Esophagus muscularis mucosa (tissue), 4 donors: Measurements from ENCODE around the gene MMD. TPM values are rescaled to one million over a fixed set of nuclear protein-coding genes. Genes with fewer than 3 reads are reported as not detected.
"Not testable (repeated sequence)": the region's sequence is repeated elsewhere in the genome, so short reads cannot be mapped to it uniquely, and the experiment has no call there.

Source experiments
- DNase-seq: peaks from one replicate; pipeline ENCODE4 v3.0.0-alpha.2; 2017; ENCODE audit errors: extremely low spot score
- H3K27ac ChIP-seq, 4 donors: fragments of 200-600 bp; sonication (generic); replicated peaks in 1 of 4; 1 replicate in 3 of 4; 2 replicates in 1 of 4; pipeline ENCODE4 v1.5.1; 2016 to 2019; ENCODE audit warnings: mild to moderate bottlenecking in 1 of 4
- H3K27me3 ChIP-seq, 4 donors: fragments of 200-600 bp; sonication (generic); one replicate each; pipeline versions ENCODE4 v1.5.1 to v1.6.0; 2016 to 2019
- H3K36me3 ChIP-seq, 4 donors: fragments of 200-600 bp; sonication (generic); one replicate each; pipeline ENCODE4 v1.5.1; 2016 to 2019
- H3K4me1 ChIP-seq, 4 donors: fragments of 200-600 bp; sonication (generic); one replicate each; pipeline ENCODE4 v1.5.1; 2016 to 2019
- H3K4me3 ChIP-seq, 4 donors: fragments of 200-600 bp; sonication (generic); 1 replicate in 2 of 4; 2 replicates in 2 of 4; pipeline ENCODE4 v1.5.1; 2016 to 2019; ENCODE audit warnings: mild to moderate bottlenecking in 4 of 4, moderate library complexity in 1 of 4
- H3K9me3 ChIP-seq, 4 donors: fragments of 200-600 bp; sonication (generic); 1 replicate in 3 of 4; 2 replicates in 1 of 4; pipeline ENCODE4 v1.5.1; 2016 to 2019
- EP300 ChIP-seq: sonication (generic); formaldehyde crosslinking; IDR thresholded peaks from one replicate; pipeline ENCODE4 v1.6.1; 2017; ENCODE audit warnings: antibody characterized with exemption
- POLR2A ChIP-seq: fragments of 450-650 bp; IDR thresholded peaks from one replicate; pipeline ENCODE4 v1.6.1; 2017; ENCODE audit warnings: antibody characterized with exemption, moderate library complexity, mild to moderate bottlenecking, low read depth
- POLR2AphosphoS5 ChIP-seq, 2 donors: sonication (generic); formaldehyde crosslinking; IDR thresholded peaks; one replicate each; pipeline ENCODE4 v1.6.1; 2017; ENCODE audit warnings: antibody characterized with exemption in 2 of 2
- WGBS: methylation state at CpG from one replicate; pipeline ENCODE4 v1.1.5; 2018; 5-methylcytosine and 5-hydroxymethylcytosine counted together
- intact Hi-C: fragments of 100-400 bp; cut with DNase I; formaldehyde crosslinking; loops from one replicate; pipeline ENCODE4 v1.15.1; 2023
- total RNA-seq, 4 donors: library from RNA; depleted of rRNA; stranded (reverse); fragments of >200 nt; gene quantifications; one replicate each; pipeline versions ENCODE4 v1.1.0 to v1.2.1, GENCODE V29; 2016
- TF ChIP-seq, protein P1 (sequence below), 3 experiments: fragments of 200-600 bp in 2 of 3; fragments of 450-650 bp in 1 of 3; sonication (generic) in 2 of 3; IDR thresholded peaks; one replicate each; pipeline ENCODE4 v1.5.1; 2017 to 2019; ENCODE audit warnings: antibody characterized with exemption in 3 of 3, mild to moderate bottlenecking in 2 of 3, moderate library complexity in 1 of 3

Gene MMD
- total RNA-seq, 4 donors from 2014 or later = 28.5 to 43.9 (median 32.4) TPM

DNA sequence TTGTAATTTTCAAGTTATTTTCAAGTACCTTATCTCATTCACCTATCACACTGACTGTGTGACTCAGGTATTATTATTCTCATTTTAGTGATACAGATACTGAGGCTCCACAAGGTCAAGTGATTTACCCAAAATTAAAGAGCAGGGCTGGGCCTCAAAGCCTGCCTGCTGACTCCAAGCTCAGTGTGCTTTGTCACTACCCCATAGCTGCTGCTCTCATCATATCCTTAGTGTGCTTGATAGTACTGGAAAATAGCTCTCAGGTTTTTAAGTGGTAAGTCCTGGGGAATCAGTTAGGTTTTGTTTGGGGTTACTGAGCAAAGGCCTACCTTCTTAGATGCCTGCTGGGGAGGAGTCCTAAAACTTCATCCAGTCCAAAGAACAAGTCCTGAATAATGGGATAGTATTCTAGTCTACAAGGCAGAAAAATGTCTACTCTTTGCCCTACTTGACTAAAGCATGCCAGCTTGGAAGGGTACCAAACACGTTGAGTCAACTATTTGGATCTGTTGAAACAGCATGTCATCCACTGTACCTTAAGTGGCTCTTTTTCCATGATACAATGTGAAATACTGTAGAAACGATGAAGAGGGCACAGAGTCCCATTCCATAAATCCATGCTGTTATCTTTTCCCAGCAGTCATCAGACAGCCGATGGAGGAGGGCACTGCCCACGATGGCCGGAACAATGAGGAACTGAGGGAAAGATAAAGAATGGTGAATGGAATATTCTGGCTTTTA, 10.7 kb downstream of the MMD start:
- Histone ChIP-seq H3K36me3 (peaks cover 45 to 81% (median 71%) of the 10 kb centered on the region in 4 donors), H3K4me1 (peaks cover 8 to 21% (median 15%) of the 10 kb centered on the region in 4 donors), H3K9me3 (no peaks in the 10 kb centered on the region), H3K27me3 (no peaks in the 10 kb centered on the region), H3K27ac (peak overlapping the region; percentile 7 to 27 (median 19)), H3K4me3 (no peak overlapping the region)
- TF ChIP-seq POLR2AphosphoS5 (IDR thresholded peaks at IDR 0.05) (peak in 1 of 2 donors; percentile 55), EP300 (no peak)
- DNase-seq = no peak
- WGBS = 74% methylated on average over 5 of the region's 5 CpGs
- intact Hi-C loops = loop anchor here (5.0 to 10.0 kb wide), 2 partner anchors 46 to 146 kb away; partner anchors contain the start of gene HLF

DNA sequence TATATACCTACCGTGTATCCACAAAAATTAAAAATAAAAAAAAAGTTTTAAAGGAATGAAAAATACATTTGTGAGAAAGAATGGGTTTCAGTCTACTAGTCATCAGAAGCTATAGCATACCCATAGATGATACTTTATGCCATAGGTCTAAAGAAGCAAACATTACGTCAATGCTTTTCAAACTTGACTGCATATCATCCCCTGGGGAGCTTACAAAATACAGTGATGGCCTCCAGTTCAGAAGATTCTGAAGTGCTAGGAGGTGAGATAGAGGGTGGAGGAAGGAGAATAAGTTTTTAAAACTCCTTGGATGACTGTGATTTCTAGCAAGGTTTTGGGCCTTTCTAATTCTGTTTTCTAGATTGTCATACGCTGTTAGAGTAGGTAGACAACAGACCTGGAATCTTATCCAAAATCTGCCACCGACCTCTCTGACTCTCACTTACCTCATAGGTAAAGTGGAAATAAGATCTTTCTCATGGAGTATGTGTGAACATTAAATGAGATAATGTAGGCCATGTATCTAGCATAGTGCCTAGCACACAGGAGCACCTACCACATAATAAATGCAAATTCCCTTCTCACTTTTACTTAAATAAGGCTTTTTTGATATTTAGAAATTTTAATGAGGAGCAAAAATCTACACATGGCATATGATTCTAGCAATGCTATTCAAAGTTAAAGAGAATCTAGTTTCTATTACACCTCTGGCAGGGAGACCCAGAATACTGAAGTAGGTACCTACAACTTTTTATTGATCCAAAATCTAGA, 12.4 kb downstream of the MMD start:
- peaks cover 0 to 14% (median 7%) of the 10 kb centered on the region in 4 donors for H3K4me1 ChIP-seq
- TF ChIP-seq POLR2A = no peak
- no peak for TF ChIP-seq EP300
- TF ChIP-seq POLR2AphosphoS5 (IDR thresholded peaks at IDR 0.05) = no peak
- TF ChIP-seq, protein P1, sequence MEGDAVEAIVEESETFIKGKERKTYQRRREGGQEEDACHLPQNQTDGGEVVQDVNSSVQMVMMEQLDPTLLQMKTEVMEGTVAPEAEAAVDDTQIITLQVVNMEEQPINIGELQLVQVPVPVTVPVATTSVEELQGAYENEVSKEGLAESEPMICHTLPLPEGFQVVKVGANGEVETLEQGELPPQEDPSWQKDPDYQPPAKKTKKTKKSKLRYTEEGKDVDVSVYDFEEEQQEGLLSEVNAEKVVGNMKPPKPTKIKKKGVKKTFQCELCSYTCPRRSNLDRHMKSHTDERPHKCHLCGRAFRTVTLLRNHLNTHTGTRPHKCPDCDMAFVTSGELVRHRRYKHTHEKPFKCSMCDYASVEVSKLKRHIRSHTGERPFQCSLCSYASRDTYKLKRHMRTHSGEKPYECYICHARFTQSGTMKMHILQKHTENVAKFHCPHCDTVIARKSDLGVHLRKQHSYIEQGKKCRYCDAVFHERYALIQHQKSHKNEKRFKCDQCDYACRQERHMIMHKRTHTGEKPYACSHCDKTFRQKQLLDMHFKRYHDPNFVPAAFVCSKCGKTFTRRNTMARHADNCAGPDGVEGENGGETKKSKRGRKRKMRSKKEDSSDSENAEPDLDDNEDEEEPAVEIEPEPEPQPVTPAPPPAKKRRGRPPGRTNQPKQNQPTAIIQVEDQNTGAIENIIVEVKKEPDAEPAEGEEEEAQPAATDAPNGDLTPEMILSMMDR (IDR thresholded peaks at IDR 0.05) = no peak
- H3K27me3 ChIP-seq = no peaks in the 10 kb centered on the region
- H3K27ac ChIP-seq = no peak overlapping the region
- H3K9me3 ChIP-seq = no peaks in the 10 kb centered on the region
- peaks cover 56 to 92% (median 81%) of the 10 kb centered on the region in 4 donors for H3K36me3 ChIP-seq
- H3K4me3 ChIP-seq = no peak overlapping the region
- DNase-seq = no peak
- intact Hi-C loops = no loop called here
- 88% methylated on average over 4 of the region's 4 CpGs for WGBS

DNA sequence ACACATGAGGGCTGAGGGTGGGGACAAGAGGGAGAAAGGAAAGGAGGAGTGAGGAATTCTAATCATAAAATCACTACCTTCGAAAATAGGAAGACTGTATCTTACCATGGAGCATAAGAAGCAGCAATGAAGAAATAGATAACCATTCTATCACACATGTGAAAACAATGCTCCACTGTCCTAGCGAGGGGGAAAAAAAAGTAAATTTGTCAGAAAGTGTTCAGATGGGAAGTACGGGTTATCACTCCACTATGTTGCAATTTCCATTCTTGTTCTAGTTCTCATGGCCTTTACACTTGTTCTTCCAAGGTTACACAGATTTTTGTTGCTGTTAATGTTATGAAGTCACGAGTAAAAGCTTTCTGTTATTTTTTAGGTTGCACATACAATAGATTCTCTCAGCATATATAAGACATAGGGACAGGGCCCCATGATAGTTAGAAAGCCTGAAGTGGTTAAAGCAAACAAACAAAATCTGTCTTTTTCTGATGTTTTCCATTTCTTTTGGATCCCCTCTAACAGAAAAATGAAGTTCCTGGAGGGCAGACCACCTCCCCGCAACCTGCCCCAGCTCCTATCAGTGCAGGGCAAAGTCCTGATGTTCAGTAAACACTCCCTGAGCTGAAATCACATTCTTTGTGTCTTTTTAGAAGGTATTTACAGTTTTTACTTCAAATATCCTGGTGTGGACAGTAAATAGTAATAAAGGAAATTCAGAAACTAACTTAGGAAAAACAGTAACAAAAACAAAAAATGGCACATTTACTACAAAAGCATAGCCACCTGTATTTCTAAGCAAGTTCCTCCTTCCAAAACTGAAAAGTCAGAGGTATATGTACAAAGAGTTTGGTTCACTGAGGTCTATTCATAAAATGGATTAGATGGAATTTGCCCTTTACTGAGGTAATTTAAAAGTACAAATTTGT, 13.7 kb downstream of the MMD start:
- Histone ChIP-seq H3K36me3 (peaks cover 61 to 94% (median 81%) of the 10 kb centered on the region in 4 donors), H3K27ac (no peak overlapping the region), H3K9me3 (no peaks in the 10 kb centered on the region), H3K4me3 (no peak overlapping the region), H3K4me1 (peaks cover 0 to 17% (median 6%) of the 10 kb centered on the region in 4 donors), H3K27me3 (no peaks in the 10 kb centered on the region)
- no peak for TF ChIP-seq EP300
- TF ChIP-seq POLR2A = no peak
- no peak for TF ChIP-seq POLR2AphosphoS5 (IDR thresholded peaks at IDR 0.05)
- TF ChIP-seq, protein P1 (IDR thresholded peaks at IDR 0.05) = no peak
- intact Hi-C loops = no loop called here
- WGBS = 87% methylated on average over 5 of the region's 5 CpGs
- DNase-seq = no peak

DNA sequence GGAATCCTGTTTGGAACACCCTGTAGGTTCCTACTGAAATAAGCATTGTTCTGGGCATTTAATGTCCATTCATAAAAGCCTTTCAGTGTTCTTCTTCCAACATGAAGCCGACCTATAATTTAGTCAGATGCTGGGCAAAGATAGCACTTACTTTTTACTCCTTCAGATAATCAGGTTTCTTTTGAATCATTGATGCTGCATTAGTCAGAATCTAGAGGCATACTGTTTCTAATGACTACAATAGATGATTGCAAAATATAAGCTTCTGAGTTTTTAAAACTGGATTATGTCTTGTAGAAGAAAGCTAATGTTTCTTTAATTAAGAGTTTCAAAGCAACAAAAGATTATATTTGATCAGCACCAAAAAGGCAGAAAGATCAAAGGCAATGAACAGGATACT, 16.0 kb downstream of the MMD start:
- 79% methylated on average over 1 of the region's 1 CpG for WGBS
- TF ChIP-seq POLR2A = no peak
- no peak for TF ChIP-seq POLR2AphosphoS5 (IDR thresholded peaks at IDR 0.05)
- TF ChIP-seq EP300 = no peak
- TF ChIP-seq, protein P1 (IDR thresholded peaks at IDR 0.05) = no peak
- Histone ChIP-seq H3K27me3 (no peaks in the 10 kb centered on the region), H3K9me3 (no peaks in the 10 kb centered on the region), H3K36me3 (peaks cover 55 to 94% (median 77%) of the 10 kb centered on the region in 4 donors), H3K4me3 (no peak overlapping the region), H3K4me1 (peaks cover 0 to 9% (median 2%) of the 10 kb centered on the region in 4 donors), H3K27ac (no peak overlapping the region)
- no peak for DNase-seq
- intact Hi-C loops = no loop called here

DNA sequence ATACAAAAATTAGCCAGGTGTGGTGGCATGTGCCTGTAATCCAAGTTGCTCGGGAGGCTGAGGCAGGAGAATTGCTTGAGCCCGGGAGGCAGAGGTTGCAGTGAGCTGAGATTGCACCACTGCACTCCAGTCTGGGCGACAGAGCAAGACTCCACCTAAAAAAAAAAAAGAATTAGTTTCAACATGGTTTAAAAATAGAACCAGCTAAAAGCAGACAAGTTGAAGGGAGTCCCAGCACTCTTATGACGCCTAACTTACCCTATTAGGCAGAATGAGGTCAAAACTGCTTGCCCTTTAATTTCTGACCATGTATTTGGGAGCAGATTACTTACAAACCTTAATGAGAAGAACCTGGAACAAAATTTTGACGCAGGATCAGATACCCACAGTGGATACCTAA, 17.4 kb downstream of the MMD start:
- intact Hi-C loops, H3K9me3 ChIP-seq: not testable (repeated sequence)
- WGBS = 77% methylated on average over 5 of the region's 5 CpGs

More for the DNA sequence above, 17.4 kb downstream of the MMD start:
- DNase-seq, H3K27me3 ChIP-seq, H3K4me3 ChIP-seq, H3K27ac ChIP-seq: not testable (repeated sequence)
- Histone ChIP-seq H3K4me1 (peaks cover 0 to 16% (median 7%) of the 10 kb centered on the region in 4 donors), H3K36me3 (peaks cover 49 to 92% (median 73%) of the 10 kb centered on the region in 4 donors)
